B cell (primary cell): Measurements from ENCODE around the gene ECE2. TPM values are rescaled to one million over a fixed set of nuclear protein-coding genes. Genes with fewer than 3 reads are reported as not detected.

ENCODE experiments used
- ATAC-seq: fragments of 200-7000 bp; cut with Tn5 transposase; one replicate; pipeline ENCODE4 v1.10.0; 2021; ENCODE audit warnings: low read depth, mild to moderate bottlenecking, moderate number of reproducible peaks, moderate library complexity
- CTCF ChIA-PET: fragments of 350-600 bp; sonication (Branson Sonifier 250); formaldehyde crosslinking; loops from one replicate; lab custom pipeline; 2021; ENCODE audit warnings: antibody characterized with exemption, inconsistent platforms; lab: Charles Lee
- POLR2A ChIA-PET: fragments of 350-600 bp; sonication (Branson Sonifier 250); formaldehyde crosslinking; loops from one replicate; lab custom pipeline; 2021; ENCODE audit warnings: antibody characterized with exemption; lab: Charles Lee
- DNase-seq: peaks from one replicate; pipeline ENCODE4 v3.0.0; 2013
- H2AFZ ChIP-seq: 2 replicates; pipeline ENCODE4 v1.6.1; 2012; ENCODE audit warnings: mild to moderate bottlenecking, low read depth, low read length; ENCODE audit not compliant: insufficient read depth, poor library complexity, severe bottlenecking
- H3K27ac ChIP-seq, 2 donors: 1 replicate in 1 of 2; 2 replicates in 1 of 2; pipeline ENCODE4 v1.5.1; 2012 to 2013; ENCODE audit warnings: low read length in 2 of 2, mild to moderate bottlenecking in 2 of 2, moderate library complexity in 1 of 2
- H3K27me3 ChIP-seq, 4 experiments: fragments of 200-600 bp in 1 of 4; sonication (generic) in 1 of 4; replicated peaks in 1 of 4; 1 replicate in 2 of 4; 2 replicates in 2 of 4; pipeline versions ENCODE4 v1.6.1 to v1.7.0; 2013 to 2016; ENCODE audit warnings: low read length in 3 of 4, mild to moderate bottlenecking in 2 of 4, mixed read lengths in 1 of 4, moderate library complexity in 1 of 4; ENCODE audit not compliant: insufficient read depth in 4 of 4, control insufficient read depth in 3 of 4; ENCODE audit errors: control extremely low read depth in 1 of 4
- H3K36me3 ChIP-seq, 2 experiments: replicated peaks in 1 of 2; 1 replicate in 1 of 2; 2 replicates in 1 of 2; pipeline versions ENCODE4 v1.6.1 to v1.7.1; 2013; ENCODE audit warnings: low read length in 1 of 2; ENCODE audit not compliant: insufficient read depth in 2 of 2, control insufficient read depth in 1 of 2; ENCODE audit errors: control extremely low read depth in 1 of 2, extremely low read depth in 1 of 2
- H3K4me1 ChIP-seq, 2 donors: fragments of 200-600 bp in 1 of 2; sonication (generic) in 1 of 2; 1 replicate in 1 of 2; 2 replicates in 1 of 2; pipeline versions ENCODE4 v1.5.1 to v1.6.1; 2013 to 2017; ENCODE audit warnings: low read length in 2 of 2; ENCODE audit not compliant: control insufficient read depth in 2 of 2, insufficient read depth in 2 of 2
- H3K4me2 ChIP-seq: replicated peaks from 2 replicates; pipeline ENCODE3; 2012; ENCODE audit warnings: mild to moderate bottlenecking, low read depth, low read length; ENCODE audit not compliant: poor library complexity, severe bottlenecking
- H3K4me3 ChIP-seq, 5 experiments: fragments of 200-600 bp in 1 of 5; sonication (generic) in 1 of 5; 1 replicate in 3 of 5; 2 replicates in 2 of 5; pipeline versions ENCODE4 v1.5.1 to v1.7.0; 2011 to 2016; ENCODE audit warnings: low read length in 4 of 5, mild to moderate bottlenecking in 4 of 5, low read depth in 2 of 5, control low read depth in 1 of 5, moderate library complexity in 1 of 5; ENCODE audit not compliant: insufficient read depth in 1 of 5; ENCODE audit errors: control extremely low read depth in 1 of 5, extremely low read depth in 1 of 5
- H3K79me2 ChIP-seq: fragments of 200-600 bp; sonication (generic); one replicate; pipeline ENCODE4 v1.6.0; 2016; ENCODE audit warnings: low read length; ENCODE audit not compliant: control insufficient read depth, insufficient read depth
- H3K9ac ChIP-seq: fragments of 200-600 bp; sonication (generic); 2 replicates; pipeline ENCODE4 v1.6.1; 2017; ENCODE audit warnings: mild to moderate bottlenecking, low read length, moderate library complexity
- H3K9me3 ChIP-seq, 3 donors: one replicate each; pipeline versions ENCODE4 v1.6.1 to v1.7.1; 2013; ENCODE audit warnings: low read length in 2 of 3; ENCODE audit not compliant: control insufficient read depth in 2 of 3, insufficient read depth in 1 of 3; ENCODE audit errors: control extremely low read depth in 1 of 3
- H4K20me1 ChIP-seq: 2 replicates; pipeline ENCODE4 v1.6.0; 2012; ENCODE audit warnings: mild to moderate bottlenecking, low read length; ENCODE audit not compliant: insufficient read depth, control insufficient read depth, poor library complexity, severe bottlenecking
- H3K27ac Mint-ChIP-seq: one replicate; pipeline ENCODE4 v1.8.0; 2021; ENCODE audit warnings: mixed read lengths
- H3K27me3 Mint-ChIP-seq: one replicate; pipeline ENCODE4 v1.8.0; 2021; ENCODE audit warnings: mixed read lengths
- H3K4me1 Mint-ChIP-seq: one replicate; pipeline ENCODE4 v1.8.0; 2021; ENCODE audit warnings: mixed read lengths
- H3K4me3 Mint-ChIP-seq: one replicate; pipeline ENCODE4 v1.8.0; 2021; ENCODE audit warnings: mixed read lengths
- H3K9me3 Mint-ChIP-seq: one replicate; pipeline ENCODE4 v1.8.0; 2022; ENCODE audit warnings: mixed read lengths; ENCODE audit not compliant: insufficient read depth
- CTCF ChIP-seq: fragments of 200-600 bp; IDR thresholded peaks from one replicate; pipeline ENCODE4 v1.8.0; 2022; ENCODE audit warnings: antibody characterized with exemption, mild to moderate bottlenecking
- EZH2 ChIP-seq: IDR thresholded peaks from 2 replicates; pipeline ENCODE4 v1.6.1; 2012; ENCODE audit warnings: borderline replicate concordance, low read depth, mild to moderate bottlenecking, moderate library complexity, low read length; ENCODE audit not compliant: insufficient read depth, poor library complexity, severe bottlenecking
- WGBS: methylation state at CpG from one replicate; pipeline ENCODE4 v1.1.5; 2013; ENCODE audit warnings: missing lambda C conversion rate; ENCODE audit not compliant: insufficient coverage; 5-methylcytosine and 5-hydroxymethylcytosine counted together
- intact Hi-C: fragments of 100-400 bp; cut with micrococcal nuclease; formaldehyde crosslinking; loops from one replicate; pipeline ENCODE4 v1.10.0; 2022
- polyA plus RNA-seq: library from polyadenylated mRNA; depleted of rRNA; stranded (reverse); fragments of >200 nt; gene quantifications from 2 replicates; pipeline ENCODE4 v1.2.3, GENCODE V29; 2012
- total RNA-seq, 2 donors: library from RNA; stranded (reverse); fragments of 120-200 nt in 1 of 2; gene quantifications; 1 replicate in 1 of 2; 2 replicates in 1 of 2; pipeline versions ENCODE4 v1.2.3 to v1.2.4, GENCODE V29; 2013 to 2022

The ECE2 gene
- total and polyA plus RNA-seq, 2 donors (not counting 1 experiment from before 2014, with no cell fraction given), result not detected

GRCh38 chr3:184259396-184259877, 16.4 kb upstream of the ECE2 start:
- Histone ChIP-seq H3K27ac (no peak overlapping the region), H2AFZ (no peak overlapping the region), H3K4me2 (peak overlapping the region; percentile 8), H3K4me1 (peaks cover 27% of the 10 kb centered on the region in 2 donors), H3K36me3 (no peaks in the 10 kb centered on the region), H3K27me3 (peaks cover 0 to 53% (median 23%) of the 10 kb centered on the region in 4 experiments), H3K4me3 (no peak overlapping the region), H4K20me1 (peaks cover 7% of the 10 kb centered on the region), H3K9me3 (peaks cover 0 to 4% (median 0%) of the 10 kb centered on the region in 3 donors), H3K9ac (no peak overlapping the region), H3K79me2 (no peaks in the 10 kb centered on the region)
- WGBS, result 26% methylated on average over 19 of the region's 28 CpGs
- peaks cover 36% of the 10 kb centered on the region for H3K27me3 Mint-ChIP-seq
- TF ChIP-seq CTCF (no peak), EZH2 (no peak)
- peak overlapping the region; percentile 74 for H3K4me3 Mint-ChIP-seq
- H3K9me3 Mint-ChIP-seq, result no peaks in the 10 kb centered on the region
- no peak for DNase-seq
- CTCF ChIA-PET, result interaction anchor here (1.5 to 2.6 kb wide), 2 partner anchors 10 to 32 kb away, joined by 3 to 9 read pairs; partner anchors contain the start of gene EEF1AKMT4
- intact Hi-C loops, result no loop called here
- POLR2A ChIA-PET, result no interaction called here
- H3K27ac Mint-ChIP-seq, result no peak overlapping the region
- peaks cover 24% of the 10 kb centered on the region for H3K4me1 Mint-ChIP-seq
- ATAC-seq, result no peak
